ENCODE measurements around the gene SLC18B1.

GRCh38 chr6:132746048-132746447, 52.4 kb downstream of the SLC18B1 start:
- TF ChIP-seq, protein P1, sequence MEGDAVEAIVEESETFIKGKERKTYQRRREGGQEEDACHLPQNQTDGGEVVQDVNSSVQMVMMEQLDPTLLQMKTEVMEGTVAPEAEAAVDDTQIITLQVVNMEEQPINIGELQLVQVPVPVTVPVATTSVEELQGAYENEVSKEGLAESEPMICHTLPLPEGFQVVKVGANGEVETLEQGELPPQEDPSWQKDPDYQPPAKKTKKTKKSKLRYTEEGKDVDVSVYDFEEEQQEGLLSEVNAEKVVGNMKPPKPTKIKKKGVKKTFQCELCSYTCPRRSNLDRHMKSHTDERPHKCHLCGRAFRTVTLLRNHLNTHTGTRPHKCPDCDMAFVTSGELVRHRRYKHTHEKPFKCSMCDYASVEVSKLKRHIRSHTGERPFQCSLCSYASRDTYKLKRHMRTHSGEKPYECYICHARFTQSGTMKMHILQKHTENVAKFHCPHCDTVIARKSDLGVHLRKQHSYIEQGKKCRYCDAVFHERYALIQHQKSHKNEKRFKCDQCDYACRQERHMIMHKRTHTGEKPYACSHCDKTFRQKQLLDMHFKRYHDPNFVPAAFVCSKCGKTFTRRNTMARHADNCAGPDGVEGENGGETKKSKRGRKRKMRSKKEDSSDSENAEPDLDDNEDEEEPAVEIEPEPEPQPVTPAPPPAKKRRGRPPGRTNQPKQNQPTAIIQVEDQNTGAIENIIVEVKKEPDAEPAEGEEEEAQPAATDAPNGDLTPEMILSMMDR (conservative IDR thresholded peaks at IDR 0.05; ENCODE audit: low read length): no peak
- TF ChIP-seq EZH2phosphoT487 (IDR thresholded peaks at IDR 0.05; ENCODE audit: borderline replicate concordance, low read depth, low read length): no peak
